Brain microvascular endothelial cell (primary cell): ENCODE data around the gene B3GNT9.

Experiments used
- DNase-seq: peaks from one replicate; pipeline ENCODE4 v3.0.0-alpha.2; 2020
- H3K27ac ChIP-seq: fragments of 250-450 bp; sonication (Bioruptor Pico); 2 replicates; pipeline ENCODE4 v1.5.1; 2020; ENCODE audit warnings: mild to moderate bottlenecking, moderate library complexity
- H3K27me3 ChIP-seq: fragments of 250-450 bp; sonication (Bioruptor Pico); replicated peaks from 2 replicates; pipeline ENCODE4 v1.5.1; 2020; ENCODE audit warnings: mild to moderate bottlenecking
- H3K36me3 ChIP-seq: fragments of 250-450 bp; sonication (Bioruptor Pico); replicated peaks from 2 replicates; pipeline ENCODE4 v1.5.1; 2020; ENCODE audit warnings: mild to moderate bottlenecking
- H3K4me3 ChIP-seq: 2 replicates; pipeline ENCODE4 v1.5.1; 2011; ENCODE audit warnings: low read depth, mild to moderate bottlenecking, control low read depth, low read length, moderate library complexity
- CTCF ChIP-seq: IDR thresholded peaks from 2 replicates; pipeline ENCODE4 v1.5.1; 2011; ENCODE audit warnings: low read depth, mild to moderate bottlenecking, moderate library complexity, low read length, control low read depth, inconsistent platforms; ENCODE audit errors: missing control alignments
- in situ Hi-C: cut with HindIII; loops from 2 replicates; pipeline ENCODE4 v1.10.0; 2017; ENCODE audit warnings: low sequenced_read_pairs, low pct_ligation_motif_present

B3GNT9 gene

GRCh38 chr16:67100569-67101310 is 50.1 kb downstream of the B3GNT9 start:
- H3K36me3 ChIP-seq, result peaks cover 3% of the 10 kb centered on the region
- H3K27ac ChIP-seq, result no peak overlapping the region
- no peak for DNase-seq
- no peaks in the 10 kb centered on the region for H3K27me3 ChIP-seq
- TF ChIP-seq CTCF, result peak; percentile 14
- H3K4me3 ChIP-seq, result no peak overlapping the region
- in situ Hi-C loops, result no loop called here

GRCh38 chr16:67098599-67098998 is 52.2 kb downstream of the B3GNT9 start:
- H3K4me3 ChIP-seq, result no peak overlapping the region
- no peak for DNase-seq
- TF ChIP-seq CTCF, result no peak
- in situ Hi-C loops, result no loop called here
- H3K27ac ChIP-seq, result no peak overlapping the region
- peaks cover 3% of the 10 kb centered on the region for H3K36me3 ChIP-seq
- no peaks in the 10 kb centered on the region for H3K27me3 ChIP-seq
